Central memory CD8-positive, alpha-beta T cell (primary cell): Measurements from ENCODE around the gene SIRPB1.

Experiments used
- ATAC-seq: fragments of 150-1000 bp; cut with Tn5 transposase; replicated peaks from 2 replicates; pipeline ENCODE4 v1.10.0; 2022; ENCODE audit warnings: mild to moderate bottlenecking, moderate FRiP score, moderate number of reproducible peaks; ENCODE audit not compliant: poor library complexity, severe bottlenecking; ENCODE audit errors: extremely low read depth
- DNase-seq, 2 donors: peaks; one replicate each; pipeline ENCODE4 v3.0.0; 2021; ENCODE audit warnings: low spot score in 2 of 2
- H3K27ac Mint-ChIP-seq: one replicate; pipeline ENCODE4 v1.8.0; 2022; ENCODE audit warnings: low read depth, mild to moderate bottlenecking, moderate library complexity, mixed read lengths
- H3K27me3 Mint-ChIP-seq: one replicate; pipeline ENCODE4 v1.8.0; 2022; ENCODE audit warnings: mixed read lengths
- H3K36me3 Mint-ChIP-seq: one replicate; pipeline ENCODE4 v1.8.0; 2022; ENCODE audit warnings: mild to moderate bottlenecking, moderate library complexity, mixed read lengths; ENCODE audit not compliant: insufficient read depth
- H3K4me1 Mint-ChIP-seq: one replicate; pipeline ENCODE4 v1.8.0; 2022; ENCODE audit warnings: mixed read lengths
- H3K4me3 Mint-ChIP-seq: one replicate; pipeline ENCODE4 v1.8.0; 2022; ENCODE audit warnings: mild to moderate bottlenecking, moderate library complexity, mixed read lengths
- H3K9me3 Mint-ChIP-seq: one replicate; pipeline ENCODE4 v1.8.0; 2022; ENCODE audit warnings: mixed read lengths

SIRPB1 gene

GRCh38 chr20:1632178-1632577 is 12.4 kb upstream of the SIRPB1 start:
- peak overlapping the region; percentile 87 for H3K27ac Mint-ChIP-seq
- no peaks in the 10 kb centered on the region for H3K9me3 Mint-ChIP-seq
- H3K4me3 Mint-ChIP-seq: peak overlapping the region; percentile 61
- DNase-seq: no peak
- H3K27me3 Mint-ChIP-seq: no peaks in the 10 kb centered on the region
- H3K36me3 Mint-ChIP-seq: peaks cover 31% of the 10 kb centered on the region
- peaks cover 33% of the 10 kb centered on the region for H3K4me1 Mint-ChIP-seq
- ATAC-seq: peak; percentile 67

GRCh38 chr20:1631309-1632151 is 11.7 kb upstream of the SIRPB1 start:
- no peaks in the 10 kb centered on the region for H3K27me3 Mint-ChIP-seq
- H3K36me3 Mint-ChIP-seq: peaks cover 31% of the 10 kb centered on the region
- ATAC-seq: no peak
- peak overlapping the region; percentile 61 for H3K4me3 Mint-ChIP-seq
- no peaks in the 10 kb centered on the region for H3K9me3 Mint-ChIP-seq
- no peak for DNase-seq
- peak overlapping the region; percentile 87 for H3K27ac Mint-ChIP-seq
- H3K4me1 Mint-ChIP-seq: peaks cover 33% of the 10 kb centered on the region

- Mint-ChIP-seq H3K27ac (no peak overlapping the region), H3K36me3 (peaks cover 28% of the 10 kb centered on the region), H3K4me3 (no peak overlapping the region), H3K27me3 (no peaks in the 10 kb centered on the region), H3K9me3 (no peaks in the 10 kb centered on the region), H3K4me1 (peaks cover 38% of the 10 kb centered on the region)
- no peak for ATAC-seq
- no peak for DNase-seq
Observed at GRCh38 chr20:1630186-1630585, 10.4 kb upstream of the SIRPB1 start.

GRCh38 chr20:1629321-1629720 is 9.5 kb upstream of the SIRPB1 start:
- no peak for ATAC-seq
- H3K9me3 Mint-ChIP-seq: no peaks in the 10 kb centered on the region
- H3K4me1 Mint-ChIP-seq: peaks cover 40% of the 10 kb centered on the region
- no peak overlapping the region for H3K4me3 Mint-ChIP-seq
- H3K27me3 Mint-ChIP-seq: no peaks in the 10 kb centered on the region
- DNase-seq: no peak
- H3K36me3 Mint-ChIP-seq: peaks cover 25% of the 10 kb centered on the region
- no peak overlapping the region for H3K27ac Mint-ChIP-seq

- ATAC-seq (no peak), DNase-seq (no peak)
- Mint-ChIP-seq H3K4me3 (no peak overlapping the region), H3K4me1 (peaks cover 40% of the 10 kb centered on the region), H3K36me3 (peaks cover 21% of the 10 kb centered on the region), H3K27ac (peak overlapping the region; percentile 82), H3K9me3 (no peaks in the 10 kb centered on the region), H3K27me3 (no peaks in the 10 kb centered on the region)
Observed at GRCh38 chr20:1628621-1629020, 8.8 kb upstream of the SIRPB1 start.

- peak overlapping the region; percentile 47 for H3K27ac Mint-ChIP-seq
- DNase-seq: no peak
- H3K4me3 Mint-ChIP-seq: no peak overlapping the region
- no peaks in the 10 kb centered on the region for H3K9me3 Mint-ChIP-seq
- no peak for ATAC-seq
- peaks cover 42% of the 10 kb centered on the region for H3K4me1 Mint-ChIP-seq
- H3K36me3 Mint-ChIP-seq: peaks cover 18% of the 10 kb centered on the region
- no peaks in the 10 kb centered on the region for H3K27me3 Mint-ChIP-seq
Observed at GRCh38 chr20:1627200-1627550, 7.4 kb upstream of the SIRPB1 start.

GRCh38 chr20:1626528-1627199 is 6.9 kb upstream of the SIRPB1 start:
- DNase-seq (no peak), ATAC-seq (no peak)
- H3K27ac Mint-ChIP-seq: no peak overlapping the region
- no peaks in the 10 kb centered on the region for H3K9me3 Mint-ChIP-seq
- no peak overlapping the region for H3K4me3 Mint-ChIP-seq
- no peaks in the 10 kb centered on the region for H3K27me3 Mint-ChIP-seq
- H3K4me1 Mint-ChIP-seq: peaks cover 42% of the 10 kb centered on the region
- H3K36me3 Mint-ChIP-seq: peaks cover 18% of the 10 kb centered on the region

- Mint-ChIP-seq H3K4me1 (peaks cover 49% of the 10 kb centered on the region), H3K27ac (peak overlapping the region; percentile 54), H3K27me3 (no peaks in the 10 kb centered on the region), H3K4me3 (no peak overlapping the region), H3K9me3 (no peaks in the 10 kb centered on the region), H3K36me3 (peaks cover 16% of the 10 kb centered on the region)
- ATAC-seq (no peak), DNase-seq (no peak)
Observed at GRCh38 chr20:1625083-1625690, 5.4 kb upstream of the SIRPB1 start.

- ATAC-seq (no peak), DNase-seq (no peak)
- no peaks in the 10 kb centered on the region for H3K27me3 Mint-ChIP-seq
- no peak overlapping the region for H3K27ac Mint-ChIP-seq
- peaks cover 5% of the 10 kb centered on the region for H3K9me3 Mint-ChIP-seq
- no peak overlapping the region for H3K4me3 Mint-ChIP-seq
- H3K4me1 Mint-ChIP-seq: peaks cover 64% of the 10 kb centered on the region
- peaks cover 12% of the 10 kb centered on the region for H3K36me3 Mint-ChIP-seq
Observed at GRCh38 chr20:1623501-1624205, 3.8 kb upstream of the SIRPB1 start.

GRCh38 chr20:1622450-1622849 is 2.6 kb upstream of the SIRPB1 start:
- Mint-ChIP-seq H3K27me3 (no peaks in the 10 kb centered on the region), H3K27ac (peak overlapping the region; percentile 5), H3K4me3 (no peak overlapping the region), H3K36me3 (peaks cover 2% of the 10 kb centered on the region), H3K4me1 (peaks cover 66% of the 10 kb centered on the region), H3K9me3 (peaks cover 8% of the 10 kb centered on the region)
- ATAC-seq (peak; percentile 77), DNase-seq (no peak)

- no peak overlapping the region for H3K4me3 Mint-ChIP-seq
- peaks cover 1% of the 10 kb centered on the region for H3K36me3 Mint-ChIP-seq
- peaks cover 64% of the 10 kb centered on the region for H3K4me1 Mint-ChIP-seq
- peaks cover 8% of the 10 kb centered on the region for H3K9me3 Mint-ChIP-seq
- no peak for ATAC-seq
- H3K27me3 Mint-ChIP-seq: no peaks in the 10 kb centered on the region
- H3K27ac Mint-ChIP-seq: no peak overlapping the region
- DNase-seq: no peak
Observed at GRCh38 chr20:1621316-1621715, 1.5 kb upstream of the SIRPB1 start.

- Mint-ChIP-seq H3K9me3 (peaks cover 8% of the 10 kb centered on the region), H3K36me3 (no peaks in the 10 kb centered on the region), H3K27me3 (no peaks in the 10 kb centered on the region), H3K4me3 (no peak overlapping the region), H3K4me1 (peaks cover 53% of the 10 kb centered on the region), H3K27ac (peak overlapping the region; percentile 68)
- ATAC-seq (no peak), DNase-seq (no peak)
Observed at GRCh38 chr20:1618954-1619540, 762 bp downstream of the SIRPB1 start.
